Measurements from ENCODE around the gene ST6GALNAC6.
A peak's percentile ranks its signal among the peaks of the same experiment; 100 is the strongest.
"Not testable (repeated sequence)": the region's sequence is repeated elsewhere in the genome, so short reads cannot be mapped to it uniquely, and the experiment has no call there.

ST6GALNAC6 gene

DNA sequence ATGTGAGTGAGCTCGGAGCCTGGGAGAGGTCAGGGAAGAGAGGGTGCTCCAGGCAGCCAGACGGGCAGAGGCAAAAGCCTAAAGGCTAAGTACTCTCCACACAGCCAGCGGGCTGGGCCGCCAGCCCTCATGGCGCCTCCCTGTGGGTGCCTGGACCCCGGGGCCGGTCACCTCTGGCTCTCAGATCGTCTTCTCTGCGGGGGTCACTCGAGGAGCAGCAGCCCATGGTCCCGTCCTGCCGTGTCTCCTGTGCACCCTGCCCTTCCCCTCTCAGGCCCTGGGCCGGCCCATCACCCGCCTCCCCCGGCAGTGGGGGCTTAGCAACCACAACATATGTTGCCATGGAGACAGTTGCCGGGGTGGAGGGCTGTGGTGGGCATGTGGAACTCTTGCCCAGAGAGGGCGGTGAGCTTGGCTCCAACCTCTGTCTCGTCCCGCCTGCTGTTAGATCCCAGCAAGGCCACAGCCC lies 26.1 kb downstream of the ST6GALNAC6 start:
- TF ChIP-seq, protein P1, sequence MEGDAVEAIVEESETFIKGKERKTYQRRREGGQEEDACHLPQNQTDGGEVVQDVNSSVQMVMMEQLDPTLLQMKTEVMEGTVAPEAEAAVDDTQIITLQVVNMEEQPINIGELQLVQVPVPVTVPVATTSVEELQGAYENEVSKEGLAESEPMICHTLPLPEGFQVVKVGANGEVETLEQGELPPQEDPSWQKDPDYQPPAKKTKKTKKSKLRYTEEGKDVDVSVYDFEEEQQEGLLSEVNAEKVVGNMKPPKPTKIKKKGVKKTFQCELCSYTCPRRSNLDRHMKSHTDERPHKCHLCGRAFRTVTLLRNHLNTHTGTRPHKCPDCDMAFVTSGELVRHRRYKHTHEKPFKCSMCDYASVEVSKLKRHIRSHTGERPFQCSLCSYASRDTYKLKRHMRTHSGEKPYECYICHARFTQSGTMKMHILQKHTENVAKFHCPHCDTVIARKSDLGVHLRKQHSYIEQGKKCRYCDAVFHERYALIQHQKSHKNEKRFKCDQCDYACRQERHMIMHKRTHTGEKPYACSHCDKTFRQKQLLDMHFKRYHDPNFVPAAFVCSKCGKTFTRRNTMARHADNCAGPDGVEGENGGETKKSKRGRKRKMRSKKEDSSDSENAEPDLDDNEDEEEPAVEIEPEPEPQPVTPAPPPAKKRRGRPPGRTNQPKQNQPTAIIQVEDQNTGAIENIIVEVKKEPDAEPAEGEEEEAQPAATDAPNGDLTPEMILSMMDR (conservative IDR thresholded peaks at IDR 0.05) = no peak
- peak overlapping the region; percentile 22; the same call in 1 of the 2 replicates for H3K27ac ChIP-seq

DNA sequence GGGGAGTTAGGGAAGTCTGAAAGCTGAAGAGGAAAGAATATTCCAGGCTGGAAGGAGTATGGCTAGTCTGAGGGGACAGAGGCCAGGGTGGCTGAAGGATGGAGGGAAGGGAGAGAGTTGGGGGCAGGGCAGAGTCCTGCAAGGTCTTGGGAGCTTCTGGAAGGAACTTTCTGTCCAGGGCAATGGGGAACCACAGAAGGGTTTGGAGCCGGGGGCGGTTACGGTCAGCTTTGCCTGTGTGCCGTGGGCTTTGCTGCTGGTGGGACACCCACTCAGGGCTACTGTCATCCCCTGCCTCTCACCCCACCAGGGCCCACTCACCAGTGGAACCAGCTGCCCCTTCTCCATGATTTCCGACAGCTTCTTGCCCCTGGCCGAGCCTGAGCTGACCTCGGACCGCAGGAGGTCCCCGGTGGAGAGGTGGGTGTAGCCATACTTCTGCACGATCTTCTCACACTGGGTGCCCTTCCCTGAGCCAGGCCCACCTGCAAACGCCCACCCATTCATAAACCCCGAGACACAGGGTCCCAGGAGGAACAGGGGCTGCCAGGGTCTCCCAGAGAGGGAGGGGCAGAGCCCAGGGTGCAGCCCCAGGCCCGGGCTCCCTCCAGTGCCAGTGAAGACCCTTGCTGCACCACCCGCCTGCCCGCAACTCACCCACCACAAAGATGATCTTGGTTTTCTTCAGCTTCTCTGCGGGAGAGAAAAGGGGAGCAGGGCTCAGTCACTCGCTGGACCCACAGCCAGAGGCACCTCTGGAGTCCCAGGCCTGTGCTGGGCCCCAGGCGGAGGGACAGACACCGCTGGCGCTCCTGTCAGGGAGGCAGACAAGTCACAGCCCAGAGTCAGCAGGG lies 26.8 kb downstream of the ST6GALNAC6 start:
- TF ChIP-seq, protein P1 (conservative IDR thresholded peaks at IDR 0.05) = no peak
- no peak overlapping the region for H3K27ac ChIP-seq

DNA sequence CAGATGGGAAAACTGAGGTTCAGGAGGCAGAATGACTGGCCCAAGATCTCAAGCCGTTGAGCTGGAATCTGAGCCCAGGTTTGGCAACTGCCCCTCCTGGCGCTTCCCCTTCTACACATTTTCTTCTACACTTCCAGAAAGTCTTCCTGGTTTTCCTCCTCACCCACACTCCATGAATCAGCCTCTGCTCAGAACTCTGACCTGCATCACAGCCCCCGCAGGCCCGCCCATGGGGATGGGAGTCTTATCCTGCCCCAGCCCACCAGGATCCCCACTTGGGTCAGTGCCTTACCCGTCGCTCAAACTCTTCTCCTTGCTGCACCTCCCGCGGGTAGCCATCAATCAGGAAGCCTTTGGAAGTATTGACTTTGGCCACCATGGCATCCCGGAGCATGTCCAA lies 27.9 kb downstream of the ST6GALNAC6 start:
- no peak overlapping the region for H3K27ac ChIP-seq
- TF ChIP-seq, protein P1 (conservative IDR thresholded peaks at IDR 0.05) = no peak

DNA sequence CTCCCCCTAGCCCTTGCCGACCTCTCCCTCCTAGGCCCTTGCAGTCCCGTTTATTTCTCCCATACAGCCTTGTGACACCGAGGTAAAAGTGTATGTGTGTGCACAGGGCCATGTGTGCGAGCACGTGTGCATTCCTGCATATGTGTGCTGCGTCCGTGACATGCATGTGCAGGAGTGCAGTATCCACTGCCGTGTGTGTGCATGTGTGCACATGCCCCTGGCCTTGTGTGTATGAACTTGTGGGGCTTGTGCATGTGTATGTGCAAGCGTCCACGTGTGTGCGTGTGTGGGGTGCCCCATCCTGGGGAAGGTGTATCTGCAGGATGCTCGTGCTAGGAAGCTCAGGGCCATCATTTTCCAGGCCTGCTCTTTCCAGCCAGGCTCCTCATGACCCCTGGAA lies 28.5 kb downstream of the ST6GALNAC6 start:
- TF ChIP-seq, protein P1 (conservative IDR thresholded peaks at IDR 0.05) = no peak
- no peak overlapping the region for H3K27ac ChIP-seq

DNA sequence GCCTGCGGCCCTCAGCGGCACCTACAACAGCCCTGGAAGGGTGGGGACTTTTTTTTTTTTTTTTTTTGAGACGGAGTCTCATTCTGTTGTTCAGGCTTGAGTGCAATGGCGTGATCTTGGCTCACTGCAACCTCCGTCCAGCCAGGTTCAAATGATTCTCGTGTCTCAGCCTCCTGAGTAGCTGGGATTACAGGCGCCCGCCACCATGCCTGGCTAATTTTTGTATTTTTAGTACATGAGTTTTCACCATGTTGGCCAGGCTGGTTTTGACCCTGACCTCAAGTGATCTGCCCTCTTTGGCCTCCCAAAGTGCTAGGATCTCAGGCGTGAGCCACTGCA lies 29.3 kb downstream of the ST6GALNAC6 start:
- not testable (repeated sequence) for H3K27ac ChIP-seq
- TF ChIP-seq, protein P1 (conservative IDR thresholded peaks at IDR 0.05) = peak; percentile 71

DNA sequence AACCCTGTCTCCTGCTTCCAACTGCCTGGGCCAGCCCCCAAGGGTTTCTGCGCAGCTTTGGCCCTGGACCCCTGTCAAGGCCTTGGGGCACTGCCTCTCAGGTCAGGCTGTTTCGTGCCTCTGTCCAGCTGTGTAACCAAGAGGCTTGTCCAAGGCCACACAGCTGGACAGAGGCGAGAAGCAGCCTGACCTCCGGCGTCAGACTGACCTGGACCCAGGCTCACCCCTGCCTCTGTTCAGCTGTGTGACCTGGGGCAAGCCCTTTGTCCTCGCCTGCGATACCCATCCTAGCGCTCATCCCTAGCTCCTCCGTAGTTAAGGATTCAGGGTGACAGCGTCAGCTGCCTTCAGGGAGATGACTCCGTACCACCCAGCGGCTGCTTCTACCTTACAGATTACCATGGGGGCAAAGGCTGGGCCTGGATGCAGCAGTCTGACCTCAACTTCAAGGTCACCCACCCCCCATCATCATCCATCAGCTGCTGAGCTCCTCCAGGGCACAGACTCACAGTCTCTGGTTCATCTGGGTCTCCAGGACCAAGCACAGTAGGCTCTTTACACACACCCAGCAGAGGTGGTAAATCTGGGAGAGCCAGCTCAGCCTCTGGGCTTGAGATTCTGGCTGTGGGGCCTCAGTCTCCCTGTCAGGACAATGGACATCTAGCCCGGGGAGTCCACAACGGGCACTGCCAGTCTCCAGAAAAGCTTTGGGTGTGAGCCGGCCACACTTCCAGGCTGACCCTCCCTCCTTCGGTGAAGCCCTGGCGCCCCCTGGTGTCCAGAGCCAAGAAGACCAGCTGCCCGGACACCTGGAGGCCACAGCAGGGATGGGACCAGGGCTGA lies 29.9 kb downstream of the ST6GALNAC6 start:
- TF ChIP-seq, protein P1 (conservative IDR thresholded peaks at IDR 0.05) = peak; percentile 95
- H3K27ac ChIP-seq = no peak overlapping the region

DNA sequence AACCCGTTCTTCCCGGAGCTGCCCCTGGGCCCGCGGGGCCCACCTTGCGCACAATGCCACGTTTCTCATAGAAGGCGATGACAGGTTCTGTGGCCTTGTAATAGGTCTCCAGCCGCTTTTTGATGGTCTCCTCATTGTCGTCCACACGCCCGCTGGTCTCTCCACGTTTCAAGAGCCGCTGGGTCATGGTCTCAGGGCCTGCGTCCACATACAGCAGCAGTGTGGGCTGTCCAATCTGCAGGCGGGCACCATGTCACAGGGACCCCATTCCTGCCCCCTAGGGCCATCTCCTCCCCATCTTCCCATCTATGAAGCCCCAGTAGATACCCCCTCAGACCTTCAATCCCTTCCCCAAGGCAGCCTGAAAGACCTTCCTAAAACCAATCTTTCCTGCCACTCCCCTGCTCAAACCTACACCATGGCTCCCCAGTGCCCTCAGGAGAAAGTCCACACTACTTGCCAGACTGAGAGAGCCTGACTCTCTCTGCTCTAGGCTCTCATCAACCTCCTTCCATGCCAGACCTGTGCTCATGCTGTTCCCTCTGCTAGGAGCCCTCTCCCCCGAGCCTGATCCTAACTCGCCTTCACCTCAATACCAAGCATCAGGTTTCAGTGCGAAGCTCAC lies 31.0 kb downstream of the ST6GALNAC6 start:
- TF ChIP-seq, protein P1 (conservative IDR thresholded peaks at IDR 0.05) = no peak
- no peak overlapping the region for H3K27ac ChIP-seq

Data from VCaP (cell line).